ENCODE results near the gene GPR162.

DNA sequence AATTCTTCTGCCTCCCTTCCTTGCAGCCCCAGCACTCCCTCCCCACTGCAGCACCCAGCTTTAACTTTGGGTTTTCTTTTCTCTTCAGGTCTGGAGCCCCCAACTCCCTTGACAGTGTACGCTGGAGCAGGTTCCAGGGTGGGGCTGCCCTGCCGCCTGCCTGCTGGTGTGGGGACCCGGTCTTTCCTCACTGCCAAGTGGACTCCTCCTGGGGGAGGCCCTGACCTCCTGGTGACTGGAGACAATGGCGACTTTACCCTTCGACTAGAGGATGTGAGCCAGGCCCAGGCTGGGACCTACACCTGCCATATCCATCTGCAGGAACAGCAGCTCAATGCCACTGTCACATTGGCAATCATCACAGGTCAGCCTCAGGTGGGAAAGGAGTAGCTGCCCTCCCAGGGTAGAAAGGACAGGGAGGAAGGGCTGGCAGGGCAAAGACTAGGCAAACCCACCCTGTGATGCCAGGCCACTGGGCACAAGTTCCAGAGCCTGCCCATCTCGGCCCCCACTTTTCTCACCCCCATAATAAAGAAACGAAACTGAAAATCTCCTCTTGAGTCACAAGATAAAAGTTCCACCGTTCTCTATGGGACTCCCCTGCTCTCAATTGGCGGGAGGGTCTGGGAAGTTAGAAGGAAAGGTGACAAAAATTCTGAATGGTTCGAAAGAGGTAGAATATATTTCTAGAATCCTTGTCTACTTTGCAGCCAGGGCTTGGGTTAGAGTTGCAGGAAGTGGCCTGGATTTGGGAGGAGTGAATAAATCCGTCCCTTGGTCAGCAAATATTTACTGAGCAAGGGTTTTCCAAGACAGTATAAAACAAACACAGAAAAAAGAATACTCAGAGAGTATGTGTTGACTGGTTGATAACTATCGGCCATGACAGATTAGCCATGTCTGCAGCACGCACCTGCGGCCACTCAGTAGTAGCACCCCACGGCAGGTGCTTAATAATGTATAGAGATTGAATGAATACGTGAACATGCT is 46.1 kb upstream of the GPR162 start:
- TF ChIP-seq, protein P1, sequence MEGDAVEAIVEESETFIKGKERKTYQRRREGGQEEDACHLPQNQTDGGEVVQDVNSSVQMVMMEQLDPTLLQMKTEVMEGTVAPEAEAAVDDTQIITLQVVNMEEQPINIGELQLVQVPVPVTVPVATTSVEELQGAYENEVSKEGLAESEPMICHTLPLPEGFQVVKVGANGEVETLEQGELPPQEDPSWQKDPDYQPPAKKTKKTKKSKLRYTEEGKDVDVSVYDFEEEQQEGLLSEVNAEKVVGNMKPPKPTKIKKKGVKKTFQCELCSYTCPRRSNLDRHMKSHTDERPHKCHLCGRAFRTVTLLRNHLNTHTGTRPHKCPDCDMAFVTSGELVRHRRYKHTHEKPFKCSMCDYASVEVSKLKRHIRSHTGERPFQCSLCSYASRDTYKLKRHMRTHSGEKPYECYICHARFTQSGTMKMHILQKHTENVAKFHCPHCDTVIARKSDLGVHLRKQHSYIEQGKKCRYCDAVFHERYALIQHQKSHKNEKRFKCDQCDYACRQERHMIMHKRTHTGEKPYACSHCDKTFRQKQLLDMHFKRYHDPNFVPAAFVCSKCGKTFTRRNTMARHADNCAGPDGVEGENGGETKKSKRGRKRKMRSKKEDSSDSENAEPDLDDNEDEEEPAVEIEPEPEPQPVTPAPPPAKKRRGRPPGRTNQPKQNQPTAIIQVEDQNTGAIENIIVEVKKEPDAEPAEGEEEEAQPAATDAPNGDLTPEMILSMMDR (IDR thresholded peaks at IDR 0.05; ENCODE audit: poor library complexity) = no peak
- no peak for TF ChIP-seq EZH2phosphoT487 (IDR thresholded peaks at IDR 0.05; ENCODE audit: low read depth, severe bottlenecking, unreplicated experiment)
- TF ChIP-seq EZH2 (IDR thresholded peaks at IDR 0.05; ENCODE audit: borderline replicate concordance) = no peak

Data from hepatocyte (in vitro differentiated cells).